ENCODE results near the gene SLC24A1.
"Not testable (repeated sequence)": the region's sequence is repeated elsewhere in the genome, so short reads cannot be mapped to it uniquely, and the experiment has no call there.

The SLC24A1 gene

DNA sequence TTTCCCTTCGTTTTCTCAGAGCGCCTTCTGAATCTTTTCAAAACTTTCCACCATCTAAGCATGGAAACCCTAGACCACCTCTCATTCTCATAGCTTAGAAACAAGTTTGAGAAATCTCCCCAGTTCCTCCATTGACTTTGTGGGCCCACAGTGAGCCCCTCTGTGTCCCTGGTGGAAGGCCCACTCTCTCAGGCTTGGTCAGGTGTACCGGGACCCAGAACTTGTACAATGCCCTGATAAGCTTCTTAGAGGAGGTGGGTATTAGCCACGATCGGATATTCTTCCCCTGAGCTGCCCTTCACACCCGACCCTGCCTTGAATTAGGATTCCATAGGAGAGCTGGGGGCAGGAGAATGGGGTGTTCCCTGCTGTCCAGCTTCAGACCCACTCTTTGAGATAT is at the start of gene SLC24A1:
Gene SLC24A1, plus strand, starts transcription at position 301 of the 400 bp plus-strand sequence. CDS start 2,143 bp downstream, outside the sequence.
- no peak for DNase-seq

DNA sequence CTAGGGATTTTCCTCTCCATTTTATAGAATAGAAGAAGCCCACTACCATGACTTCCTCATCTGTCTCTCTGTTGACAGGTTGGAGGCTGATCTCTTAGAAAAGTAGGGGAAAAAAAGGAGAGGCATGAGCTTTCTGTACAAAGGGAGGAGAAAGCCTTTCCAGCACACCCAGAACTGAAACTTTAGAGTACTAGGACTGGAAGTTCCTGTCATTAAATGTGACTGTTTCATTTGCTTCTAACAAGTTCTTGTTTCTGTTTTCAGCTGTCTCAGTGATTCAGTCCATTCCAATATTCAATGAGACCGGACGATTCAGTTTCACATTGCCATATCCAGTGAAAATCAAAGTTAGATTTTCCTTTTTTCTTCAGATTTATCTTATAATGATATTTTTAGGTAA is 49.8 kb upstream of the SLC24A1 start:
- no peak for DNase-seq

- no peak for DNase-seq
Measured at GRCh38 chr15:65576664-65577063, 45.1 kb upstream of the SLC24A1 start.

GRCh38 chr15:65577129-65577996 is 44.4 kb upstream of the SLC24A1 start:
- DNase-seq = peak; percentile 15

- DNase-seq = no peak
Measured at GRCh38 chr15:65578904-65579728, 42.6 kb upstream of the SLC24A1 start.

DNA sequence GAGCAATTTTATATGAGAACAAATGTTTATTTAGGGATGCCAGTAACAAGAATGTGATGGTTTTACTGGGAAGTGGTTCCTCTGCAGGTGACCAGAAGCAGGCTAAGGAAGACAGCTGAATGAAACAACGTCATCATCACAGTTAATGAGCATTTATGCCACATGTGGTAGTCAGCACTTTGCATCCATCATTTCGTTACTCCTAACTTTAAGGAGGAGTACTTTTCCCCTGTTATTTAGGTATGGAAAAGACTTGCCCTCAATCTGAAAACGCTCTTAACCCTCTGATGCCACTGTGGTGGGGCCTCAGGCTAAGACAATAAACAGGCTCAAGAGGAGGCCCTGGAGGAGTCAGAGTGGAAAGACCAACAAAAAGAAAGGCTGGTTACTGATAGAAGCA is 42.0 kb upstream of the SLC24A1 start:
- no peak for DNase-seq

DNA sequence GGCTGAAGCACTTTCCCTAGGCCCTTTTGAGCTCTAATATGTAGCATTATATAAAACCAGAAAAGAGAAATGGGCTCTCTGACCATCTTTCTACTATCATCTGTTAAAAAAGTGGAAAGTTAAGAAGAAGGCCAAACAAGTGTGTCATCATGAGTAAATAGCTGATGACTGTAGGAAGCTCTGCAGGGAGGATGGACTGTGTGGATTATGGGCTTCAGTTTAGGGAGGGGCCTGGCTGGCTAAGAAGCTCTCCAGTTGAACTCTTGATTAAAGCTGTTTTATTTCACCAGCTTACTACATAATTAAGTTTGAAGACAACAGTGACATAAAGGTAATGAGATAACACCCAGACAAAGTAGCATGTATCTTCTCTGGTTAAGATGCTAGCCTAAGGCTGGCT is 41.5 kb upstream of the SLC24A1 start:
- DNase-seq = no peak

- peak; percentile 74 for DNase-seq
Measured at GRCh38 chr15:65583701-65584100, 38.0 kb upstream of the SLC24A1 start.

DNA sequence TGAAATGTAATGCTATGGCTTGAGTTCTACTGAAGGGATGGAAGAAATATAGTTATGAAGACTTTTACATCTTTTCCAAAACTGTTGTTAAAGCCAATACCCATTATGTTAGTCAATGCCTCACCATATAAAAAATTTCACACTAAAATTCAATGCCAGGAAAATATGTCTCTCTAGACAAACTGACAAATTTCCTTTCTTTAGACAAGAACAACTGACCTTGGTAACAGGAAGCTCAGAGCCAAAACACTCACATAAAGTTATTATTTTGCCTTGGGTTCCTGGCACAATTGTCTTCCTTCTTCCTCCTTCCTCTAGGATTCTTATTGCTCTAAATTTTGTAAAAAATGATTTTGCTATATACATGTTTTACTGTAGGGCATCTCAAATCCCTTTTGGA is 37.5 kb upstream of the SLC24A1 start:
- no peak for DNase-seq

GRCh38 chr15:65587094-65587493 is 34.6 kb upstream of the SLC24A1 start:
- no peak for DNase-seq

- peak; percentile 62 for DNase-seq
Measured at GRCh38 chr15:65595960-65596359, 25.8 kb upstream of the SLC24A1 start.

DNA sequence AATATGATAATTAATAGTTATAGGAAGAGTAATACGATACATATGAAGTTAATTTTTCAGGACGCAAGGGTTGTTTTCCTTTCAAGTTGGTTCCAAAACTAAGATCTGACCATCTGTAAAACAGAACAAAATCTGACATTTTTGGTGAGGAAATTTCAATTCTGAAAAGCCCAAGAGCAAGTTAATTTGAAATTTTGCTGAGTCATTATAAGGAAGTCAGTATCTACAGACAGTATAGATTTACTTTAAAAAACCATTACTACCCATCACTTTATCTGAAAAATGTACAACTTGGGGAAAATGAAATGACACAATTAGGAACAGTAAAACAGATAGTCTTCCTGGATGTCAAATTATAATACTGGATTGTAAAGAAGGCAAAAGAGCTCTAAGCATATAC is 23.3 kb upstream of the SLC24A1 start:
- peak; percentile 18 for DNase-seq

GRCh38 chr15:65599677-65600076 is 22.1 kb upstream of the SLC24A1 start:
- no peak for DNase-seq

DNA sequence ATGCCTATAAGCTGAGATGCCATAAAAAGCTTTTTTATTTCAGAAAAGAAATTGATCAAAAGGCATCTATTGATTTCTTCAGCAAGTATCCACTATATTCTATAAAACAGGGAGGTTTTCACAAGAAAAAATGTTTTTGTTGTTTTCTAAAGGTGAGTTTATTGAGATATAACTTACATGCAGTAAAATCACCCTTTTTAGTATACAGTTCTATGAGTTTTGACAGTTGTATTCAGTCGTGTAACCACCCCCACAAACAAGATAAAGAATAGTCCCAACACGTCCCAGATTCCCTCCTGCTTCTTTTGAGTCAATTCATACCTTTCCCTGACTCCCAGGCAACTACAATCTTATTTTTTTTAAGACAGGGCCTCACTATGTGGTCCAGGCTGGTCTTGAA is 18.6 kb upstream of the SLC24A1 start:
- no peak for DNase-seq

DNA sequence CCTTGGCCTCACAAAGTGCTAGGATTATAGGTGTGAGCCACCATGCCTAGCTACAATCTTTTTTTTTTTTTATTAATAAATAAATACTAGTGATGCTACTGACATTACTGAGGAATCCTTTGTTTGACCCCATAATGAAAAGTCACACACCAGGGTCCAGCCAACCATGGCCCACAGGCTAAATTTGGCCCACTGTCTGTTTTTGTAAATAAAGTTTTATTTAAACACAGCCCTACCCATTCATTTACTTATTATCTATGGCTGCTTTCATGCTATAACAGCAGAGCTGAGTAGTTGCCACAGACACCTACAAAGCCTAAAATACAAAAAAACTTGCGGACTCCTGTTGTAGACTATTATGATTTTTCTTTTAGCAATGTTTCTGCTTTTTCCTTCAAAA is 18.2 kb upstream of the SLC24A1 start:
- DNase-seq = no peak

DNA sequence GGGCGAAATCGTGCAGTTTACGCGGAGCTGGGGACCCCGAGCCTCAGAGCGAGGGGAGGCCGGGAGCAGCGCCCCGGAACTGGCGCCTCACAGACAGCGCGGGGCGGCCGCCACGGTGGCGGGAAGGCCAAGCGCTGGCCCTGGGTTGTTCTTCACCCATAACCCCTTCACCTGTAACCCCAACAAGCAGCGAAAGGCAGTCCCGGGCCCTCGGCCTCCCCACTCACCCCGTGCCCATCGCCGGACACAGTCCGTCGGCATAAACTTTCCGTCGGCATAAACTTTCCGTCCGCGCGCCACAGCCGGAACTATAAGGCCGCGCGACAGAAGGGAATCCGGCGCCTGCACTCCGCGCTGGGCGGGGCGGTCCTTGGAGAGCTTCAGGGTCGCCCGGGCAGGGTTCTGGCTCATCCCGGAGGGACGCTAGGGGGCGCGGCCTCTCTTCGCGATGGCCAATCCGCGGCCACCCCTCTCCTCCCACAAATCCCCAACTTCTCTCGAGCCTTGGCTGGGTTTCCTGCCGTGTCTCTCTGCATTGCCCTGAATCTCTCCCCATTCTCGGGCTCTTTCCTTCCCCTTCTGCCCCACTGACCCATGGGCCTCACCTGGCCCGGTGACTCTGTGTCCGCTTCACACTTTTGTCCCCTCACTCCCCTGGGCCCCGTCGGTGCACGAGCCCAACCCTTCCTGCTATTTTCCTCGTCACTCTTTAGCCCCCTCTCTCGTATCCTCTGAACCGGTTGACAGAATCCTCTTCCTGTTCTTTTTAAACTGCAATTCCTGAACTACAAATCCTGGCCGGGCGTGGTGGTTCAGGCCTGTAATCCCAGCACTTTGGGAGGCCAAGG is 10.6 kb upstream of the SLC24A1 start, which contains the start of gene INTS14:
Gene INTS14, minus strand, starts transcription at position 261 of the 848 bp plus-strand sequence. CDS start 3,751 bp downstream, outside the sequence.
- DNase-seq = peak; percentile 99

DNA sequence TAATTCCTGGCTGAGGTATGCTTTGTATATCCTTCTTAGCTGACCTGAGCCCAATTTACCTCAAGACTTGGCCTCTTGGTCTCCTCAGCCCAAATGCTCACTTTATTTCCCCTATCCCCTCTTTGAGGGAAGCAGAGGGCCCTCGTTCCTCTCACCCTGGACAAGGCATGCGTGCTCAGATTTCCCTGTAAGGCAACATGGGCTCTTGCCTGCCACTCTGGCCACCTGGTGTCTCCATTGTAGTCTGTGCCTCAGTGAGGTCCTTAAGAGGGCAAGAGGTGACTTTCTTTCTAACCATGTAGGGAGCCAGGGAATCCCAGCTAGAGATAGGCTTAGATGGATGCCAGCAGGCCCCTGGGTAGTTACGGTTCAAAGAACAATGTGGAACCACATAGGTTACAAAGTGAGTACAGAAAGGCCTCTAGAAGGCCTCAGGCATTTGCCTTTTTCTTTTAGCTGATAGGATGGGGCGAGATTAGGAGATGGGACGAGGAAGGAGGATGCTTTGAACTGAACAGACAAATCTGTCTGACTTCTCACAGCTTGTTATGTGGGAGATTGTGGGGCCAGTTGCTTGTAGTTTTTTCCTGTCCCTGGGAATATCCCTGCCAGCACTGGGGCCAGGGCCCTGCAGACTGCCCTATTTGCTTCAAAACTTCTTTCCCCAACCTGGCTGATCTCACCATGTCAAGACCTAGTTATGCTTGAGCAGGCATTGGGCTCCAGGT is 9.7 kb upstream of the SLC24A1 start:
- no peak for DNase-seq

DNA sequence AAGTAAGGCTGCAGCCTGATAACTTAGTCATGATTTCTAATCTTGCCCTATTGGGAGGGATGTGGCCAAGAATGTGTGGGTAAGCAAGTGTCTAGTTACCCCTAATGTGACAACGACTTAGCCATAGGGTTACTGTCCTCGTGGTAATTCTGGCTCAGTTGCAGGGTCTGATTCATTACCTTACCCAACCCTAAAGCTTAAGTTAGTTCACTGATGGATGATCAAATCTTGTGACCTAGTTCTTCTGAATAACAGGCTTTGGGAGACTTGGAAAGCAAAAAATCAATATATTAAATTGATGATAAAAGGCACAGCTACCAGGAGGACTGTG is 9.2 kb upstream of the SLC24A1 start:
- DNase-seq = no peak

DNA sequence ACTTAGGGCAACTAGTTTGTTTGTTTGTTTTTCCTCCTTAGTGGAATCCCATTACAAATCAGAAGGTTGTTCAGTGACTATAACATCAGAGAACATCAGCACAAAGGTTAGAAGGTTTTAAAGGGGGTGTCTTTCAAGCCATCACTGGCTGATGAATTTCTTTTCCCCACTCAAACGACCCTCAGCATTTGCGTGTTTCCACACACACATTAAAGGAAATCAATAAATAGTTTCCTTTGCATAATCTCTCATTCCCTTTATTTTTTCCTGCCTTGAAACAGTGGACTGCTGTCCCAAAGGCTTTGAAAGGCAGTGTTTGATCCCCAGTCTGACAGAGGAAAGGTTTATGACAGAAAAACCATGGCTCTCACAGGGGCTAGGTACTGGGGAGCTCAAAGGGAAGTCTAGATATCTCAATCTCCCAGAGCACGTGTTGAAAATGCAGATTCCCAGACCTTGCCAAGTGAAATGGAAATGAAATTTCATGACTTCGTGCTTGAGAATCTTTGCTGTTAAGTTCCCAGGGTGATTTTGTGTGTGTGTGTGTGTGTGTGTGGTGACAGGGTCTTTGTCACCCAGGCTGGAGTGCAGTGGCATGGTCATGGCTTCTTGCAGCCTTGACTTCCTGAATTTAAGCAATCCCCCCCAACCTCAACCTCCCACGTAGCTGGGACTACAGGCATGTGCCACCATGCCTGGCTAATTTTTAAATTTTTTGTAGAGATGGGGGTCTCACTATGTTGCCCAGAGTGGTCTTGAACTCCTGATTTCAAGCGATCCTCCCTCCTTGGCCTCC is 8.6 kb upstream of the SLC24A1 start:
- DNase-seq = no peak

DNA sequence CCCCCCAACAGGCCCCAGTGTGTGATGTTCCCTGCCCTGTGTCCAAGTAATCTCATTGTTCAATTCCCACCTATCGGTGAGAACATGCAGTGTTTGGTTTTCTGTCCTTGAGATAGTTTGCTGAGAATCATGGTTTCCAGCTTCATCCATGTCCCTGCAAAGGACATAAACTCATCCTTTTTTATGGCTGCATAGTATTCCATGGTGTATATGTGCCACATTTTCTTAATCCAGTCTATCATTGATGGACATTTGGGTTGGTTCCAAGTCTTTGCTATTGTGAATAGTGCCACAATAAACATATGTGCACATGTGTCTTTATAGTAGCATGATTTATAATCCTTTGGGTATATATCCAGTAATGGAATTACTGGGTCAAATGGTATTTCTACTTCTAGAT is 5.9 kb upstream of the SLC24A1 start:
- DNase-seq = not testable (repeated sequence)

DNA sequence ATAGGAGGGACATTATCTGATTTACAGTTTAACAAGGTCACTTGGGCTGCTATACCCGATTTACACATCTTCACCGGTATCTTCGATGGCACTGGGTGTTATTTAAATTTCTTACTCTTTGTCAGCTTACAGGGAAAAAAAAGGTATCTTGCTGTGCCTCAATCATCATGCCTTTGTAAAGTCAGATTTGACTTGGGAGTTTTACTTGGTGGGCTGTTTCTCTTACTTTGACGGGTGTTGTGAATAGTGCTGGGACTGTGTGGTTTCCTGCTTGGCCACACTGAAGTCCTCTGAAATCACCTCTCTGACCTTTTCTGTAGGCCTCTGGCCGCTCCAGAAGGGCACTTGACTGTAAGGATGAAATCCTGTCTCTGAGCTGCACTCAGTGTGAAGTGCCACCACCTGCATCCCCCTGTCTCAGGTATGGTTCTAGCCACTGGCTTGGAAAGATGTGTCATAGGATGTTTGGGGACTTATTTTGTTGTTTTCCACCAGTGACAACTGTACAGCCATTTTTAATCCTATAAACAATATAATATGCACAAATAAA is 3.1 kb upstream of the SLC24A1 start:
- no peak for DNase-seq
